ENCODE measurements around the gene SDR9C7. TPM values are rescaled to one million over a fixed set of nuclear protein-coding genes. Genes with fewer than 3 reads are reported as not detected.
"Not testable (repeated sequence)": the region's sequence is repeated elsewhere in the genome, so short reads cannot be mapped to it uniquely, and the experiment has no call there.

Gene SDR9C7
- total RNA-seq, 4 donors from 2014 or later = not detected

DNA sequence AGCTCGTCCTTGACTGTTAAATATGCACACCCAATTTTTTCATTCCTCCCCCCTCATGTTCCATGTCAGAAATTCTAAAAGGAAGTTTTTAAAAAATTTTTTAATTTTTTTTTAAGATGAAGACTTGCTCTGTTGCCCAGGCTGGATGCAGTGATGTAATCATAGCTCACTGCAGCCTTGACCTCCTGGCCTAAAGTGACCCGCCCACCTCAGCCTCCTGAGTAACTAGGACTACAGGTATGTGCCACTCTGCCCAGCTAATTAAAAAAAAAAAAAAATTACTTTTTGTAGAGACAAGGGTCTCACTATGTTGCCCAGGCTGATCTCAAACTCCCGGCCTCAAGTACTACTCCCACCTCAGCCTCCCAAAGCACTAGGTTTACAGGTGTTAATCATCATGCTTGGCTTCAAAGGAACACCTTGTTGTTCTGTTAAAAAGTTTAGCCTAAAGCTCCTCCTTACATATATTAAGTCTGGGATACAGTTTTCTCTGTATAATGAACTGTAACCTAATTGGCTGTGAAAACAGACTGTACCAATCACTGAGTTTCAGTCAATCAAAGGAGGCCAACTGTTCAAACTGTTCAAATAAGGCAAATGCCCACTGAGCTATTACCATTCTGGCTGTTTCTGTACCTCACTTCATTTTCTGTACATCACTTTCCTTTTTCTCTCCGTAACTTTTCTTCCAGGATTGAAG lies 17.8 kb downstream of the SDR9C7 start:
- H3K4me1 ChIP-seq = no peaks in the 10 kb centered on the region
- WGBS, 2 donors = 69 to 71% methylated on average over 4 of the region's 4 CpGs

DNA sequence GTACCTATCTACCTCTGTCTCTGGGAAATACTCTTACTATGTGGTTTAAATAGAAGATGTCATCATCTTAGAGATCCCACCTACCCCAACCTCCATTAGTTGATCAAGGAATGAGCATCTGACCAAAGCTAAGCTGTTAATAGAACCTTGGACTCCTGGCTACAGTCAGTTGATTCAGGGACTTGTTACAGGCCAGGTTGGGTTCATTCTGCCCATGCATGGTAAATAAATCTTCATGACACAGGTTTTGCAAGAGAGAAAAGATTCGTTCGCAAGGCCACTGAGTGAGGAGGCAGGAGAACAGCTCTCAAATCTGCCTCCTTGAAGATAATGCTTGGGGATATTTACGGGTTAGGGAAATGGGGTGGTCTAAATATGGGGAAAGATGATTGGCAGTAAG lies 19.5 kb downstream of the SDR9C7 start:
- Histone ChIP-seq H3K27me3 (no peaks in the 10 kb centered on the region), H3K4me3 (no peak overlapping the region), H3K9me3 (peaks cover 0 to 10% (median 0%) of the 10 kb centered on the region in 4 donors), H3K27ac (no peak overlapping the region), H3K36me3 (no peaks in the 10 kb centered on the region), H3K4me1 (no peaks in the 10 kb centered on the region)
- TF ChIP-seq EP300 (IDR thresholded peaks at IDR 0.05) = no peak
- TF ChIP-seq, protein P1, sequence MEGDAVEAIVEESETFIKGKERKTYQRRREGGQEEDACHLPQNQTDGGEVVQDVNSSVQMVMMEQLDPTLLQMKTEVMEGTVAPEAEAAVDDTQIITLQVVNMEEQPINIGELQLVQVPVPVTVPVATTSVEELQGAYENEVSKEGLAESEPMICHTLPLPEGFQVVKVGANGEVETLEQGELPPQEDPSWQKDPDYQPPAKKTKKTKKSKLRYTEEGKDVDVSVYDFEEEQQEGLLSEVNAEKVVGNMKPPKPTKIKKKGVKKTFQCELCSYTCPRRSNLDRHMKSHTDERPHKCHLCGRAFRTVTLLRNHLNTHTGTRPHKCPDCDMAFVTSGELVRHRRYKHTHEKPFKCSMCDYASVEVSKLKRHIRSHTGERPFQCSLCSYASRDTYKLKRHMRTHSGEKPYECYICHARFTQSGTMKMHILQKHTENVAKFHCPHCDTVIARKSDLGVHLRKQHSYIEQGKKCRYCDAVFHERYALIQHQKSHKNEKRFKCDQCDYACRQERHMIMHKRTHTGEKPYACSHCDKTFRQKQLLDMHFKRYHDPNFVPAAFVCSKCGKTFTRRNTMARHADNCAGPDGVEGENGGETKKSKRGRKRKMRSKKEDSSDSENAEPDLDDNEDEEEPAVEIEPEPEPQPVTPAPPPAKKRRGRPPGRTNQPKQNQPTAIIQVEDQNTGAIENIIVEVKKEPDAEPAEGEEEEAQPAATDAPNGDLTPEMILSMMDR (IDR thresholded peaks at IDR 0.05) = no peak
- TF ChIP-seq POLR2A (IDR thresholded peaks at IDR 0.05) = no peak
- WGBS, 2 donors = 82 to 89% methylated on average over 3 of the region's 3 CpGs
- no peak for DNase-seq (ENCODE audit: low spot score in 2 of 2)

More for the DNA sequence above, 17.8 kb downstream of the SDR9C7 start:
- TF ChIP-seq EP300 (IDR thresholded peaks at IDR 0.05) = no peak
- TF ChIP-seq POLR2A (IDR thresholded peaks at IDR 0.05) = no peak
- TF ChIP-seq, protein P1 (IDR thresholded peaks at IDR 0.05) = no peak
- H3K27me3 ChIP-seq = no peaks in the 10 kb centered on the region
- no peak overlapping the region for H3K27ac ChIP-seq
- H3K9me3 ChIP-seq = peaks cover 0 to 8% (median 0%) of the 10 kb centered on the region in 4 donors
- no peak for DNase-seq (ENCODE audit: low spot score in 2 of 2)
- no peaks in the 10 kb centered on the region for H3K36me3 ChIP-seq
- no peak overlapping the region for H3K4me3 ChIP-seq

DNA sequence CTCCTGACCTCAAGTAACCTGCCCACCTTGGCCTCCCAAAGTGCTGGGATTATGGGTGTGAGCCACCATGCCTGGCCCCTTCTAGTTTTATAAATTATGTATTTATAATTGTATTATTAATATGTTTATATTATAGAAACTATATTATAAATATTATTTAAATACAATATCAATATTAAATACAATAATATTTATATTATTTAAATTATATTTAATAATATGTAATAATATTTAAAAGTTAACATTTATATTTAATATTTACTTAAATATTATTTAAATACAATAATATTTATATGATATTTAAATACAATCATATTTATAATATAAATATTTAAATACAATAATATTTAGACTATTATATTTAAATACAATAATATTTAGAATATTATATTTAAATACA lies 20.0 kb downstream of the SDR9C7 start:
- DNase-seq (ENCODE audit: low spot score in 2 of 2) = no peak
- peaks cover 0 to 11% (median 0%) of the 10 kb centered on the region in 4 donors for H3K9me3 ChIP-seq
- TF ChIP-seq POLR2A (IDR thresholded peaks at IDR 0.05) (no peak), EP300 (IDR thresholded peaks at IDR 0.05) (no peak)
- TF ChIP-seq, protein P1 (IDR thresholded peaks at IDR 0.05) = no peak
- H3K4me3 ChIP-seq = no peak overlapping the region
- H3K4me1 ChIP-seq = no peaks in the 10 kb centered on the region
- H3K36me3 ChIP-seq = no peaks in the 10 kb centered on the region
- no peak overlapping the region for H3K27ac ChIP-seq
- H3K27me3 ChIP-seq = no peaks in the 10 kb centered on the region

DNA sequence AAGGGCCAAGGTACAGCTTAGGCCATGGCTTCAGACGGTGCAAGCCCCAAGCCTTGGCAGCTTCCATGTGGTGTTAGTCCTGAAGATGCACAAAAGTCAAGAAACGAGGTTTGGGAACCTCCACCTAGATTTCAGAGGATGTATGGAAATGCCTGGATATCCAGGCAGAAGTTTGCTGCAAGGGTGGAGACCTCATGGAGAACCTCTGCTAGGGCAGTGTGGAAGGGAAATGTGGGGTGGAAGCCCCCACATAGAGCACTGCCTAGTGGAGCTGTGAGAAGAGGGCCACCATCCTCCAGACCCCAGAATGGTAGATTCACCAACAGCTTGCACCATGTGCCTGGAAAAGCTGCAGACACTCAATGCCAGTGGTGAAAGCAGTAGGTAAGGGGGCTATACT lies 24.8 kb downstream of the SDR9C7 start:
- not testable (repeated sequence) for H3K4me3 ChIP-seq
- WGBS, 2 donors = 62 to 74% methylated on average over 2 of the region's 2 CpGs

DNA sequence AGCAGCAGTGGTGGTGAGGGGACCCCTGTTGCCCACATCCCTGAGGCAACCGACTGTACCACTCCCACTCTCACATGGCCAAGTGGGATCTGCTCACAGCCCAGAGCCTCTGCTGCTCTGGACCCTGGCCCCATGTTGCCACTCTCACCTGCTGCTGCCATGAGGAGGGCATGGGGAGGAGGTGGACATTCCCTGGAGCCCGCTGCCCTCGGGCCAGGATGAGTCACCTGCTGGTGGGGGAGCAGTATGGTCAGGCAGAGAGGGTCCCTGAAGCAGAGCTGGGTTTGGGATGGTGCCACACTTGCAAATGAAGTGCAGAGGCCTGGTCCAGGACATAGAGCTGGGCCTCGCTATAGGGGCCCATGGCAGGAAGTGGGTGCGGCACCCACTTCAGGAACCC lies 26.1 kb downstream of the SDR9C7 start:
- Histone ChIP-seq H3K27me3 (no peaks in the 10 kb centered on the region), H3K36me3 (no peaks in the 10 kb centered on the region), H3K4me1 (no peaks in the 10 kb centered on the region), H3K4me3 (no peak overlapping the region), H3K9me3 (peaks cover 0 to 26% (median 0%) of the 10 kb centered on the region in 4 donors), H3K27ac (no peak overlapping the region)
- WGBS, 2 donors = 87 to 88% methylated on average over 5 of the region's 5 CpGs
- DNase-seq (ENCODE audit: low spot score in 2 of 2) = no peak
- TF ChIP-seq EP300 (IDR thresholded peaks at IDR 0.05) (no peak), POLR2A (IDR thresholded peaks at IDR 0.05) (no peak)
- TF ChIP-seq, protein P1 (IDR thresholded peaks at IDR 0.05) = no peak

More for the DNA sequence above, 24.8 kb downstream of the SDR9C7 start:
- not testable (repeated sequence) for DNase-seq (ENCODE audit: low spot score in 2 of 2); H3K27ac ChIP-seq; H3K4me1 ChIP-seq; H3K36me3 ChIP-seq; H3K27me3 ChIP-seq
- peaks cover 0 to 14% (median 0%) of the 10 kb centered on the region in 4 donors for H3K9me3 ChIP-seq
